HCT116 (cell line): ENCODE measurements around the gene OR5H2. TPM values are rescaled to one million over a fixed set of nuclear protein-coding genes. Genes with fewer than 3 reads are reported as not detected.

Experiments
- ATAC-seq: fragments of 200-7000 bp; cut with Tn5 transposase; 2 replicates; pipeline ENCODE4 v1.9.1; 2020; ENCODE audit warnings: mild to moderate bottlenecking, moderate library complexity
- BruUV-seq: library from RNA; stranded (reverse); fragments of 400-500 nt; replicated peaks from 2 replicates; lab custom pipeline; 2021; lab: Mats Ljungman, UMichigan
- CTCF ChIA-PET: fragments of 300-600 bp; sonication (Branson Sonifier 250); formaldehyde crosslinking; loops from one replicate; lab custom pipeline; 2021; ENCODE audit warnings: antibody characterized with exemption; lab: Charles Lee
- POLR2A ChIA-PET: fragments of 300-600, 350-600 bp; sonication (Branson Sonifier 250); formaldehyde crosslinking; loops from one replicate; lab custom pipeline; 2021; ENCODE audit warnings: antibody characterized with exemption; lab: Charles Lee
- RAD21 ChIA-PET, 2 experiments: fragments of 300-600 bp; sonication (Branson Sonifier 250); formaldehyde crosslinking; loops; one replicate each; lab custom pipeline; 2023; ENCODE audit warnings: low total read pairs in 2 of 2; ENCODE audit not compliant: uncharacterized antibody in 2 of 2, unreplicated experiment in 2 of 2, low non-redundant PET in 1 of 2; lab: Charles Lee
- DNase-seq: peaks from one replicate; pipeline ENCODE4 v3.0.0-alpha.2; 2010; ENCODE audit warnings: low read depth, low spot score
- H2AFZ ChIP-seq: fragments of 200-600 bp; shearing (Covaris generic), sonication (generic); 2 replicates; pipeline ENCODE4 v1.6.1; 2017; ENCODE audit warnings: low read depth, mixed run types, mixed read lengths, antibody characterized with exemption, low read length; ENCODE audit not compliant: poor library complexity, severe bottlenecking
- H3K27ac ChIP-seq: 2 replicates; pipeline ENCODE4 v1.5.1; 2012; ENCODE audit warnings: low read depth, low read length
- H3K27me3 ChIP-seq: fragments of 200-600 bp; sonication (generic); 2 replicates; pipeline ENCODE4 v1.6.1; 2016; ENCODE audit warnings: mixed run types, low read length, mixed read lengths; ENCODE audit not compliant: insufficient read depth
- H3K36me3 ChIP-seq, 2 experiments: fragments of 200-500 bp in 1 of 2; fragments of 200-600 bp in 1 of 2; sonication (Bioruptor generic) in 1 of 2; sonication (generic) in 1 of 2; 2 replicates each; pipeline versions ENCODE4 v1.5.1 to v1.6.1; 2014 to 2016; ENCODE audit warnings: low read length in 2 of 2, inconsistent platforms in 1 of 2, mixed read lengths in 1 of 2, mixed run types in 1 of 2; ENCODE audit not compliant: insufficient read depth in 2 of 2, control insufficient read depth in 1 of 2
- H3K4me1 ChIP-seq, 2 experiments: fragments of 200-600 bp in 1 of 2; sonication (generic) in 1 of 2; 2 replicates each; pipeline versions ENCODE4 v1.5.1 to v1.6.1; 2012 to 2017; ENCODE audit warnings: low read length in 2 of 2, inconsistent platforms in 1 of 2, mild to moderate bottlenecking in 1 of 2, mixed read lengths in 1 of 2, mixed run types in 1 of 2, moderate library complexity in 1 of 2; ENCODE audit not compliant: insufficient read depth in 2 of 2, control insufficient read depth in 1 of 2
- H3K4me2 ChIP-seq: fragments of 200-600 bp; sonication (generic); 2 replicates; pipeline ENCODE4 v1.6.1; 2017; ENCODE audit warnings: mixed run types, low read length, mixed read lengths
- H3K4me3 ChIP-seq, 2 experiments: fragments of 200-600 bp in 1 of 2; sonication (generic) in 1 of 2; replicated peaks in 1 of 2; 2 replicates each; pipeline ENCODE4 v1.5.1; 2011 to 2016; ENCODE audit warnings: low read length in 2 of 2, control low read depth in 1 of 2, low read depth in 1 of 2, mild to moderate bottlenecking in 1 of 2, mixed read lengths in 1 of 2, mixed run types in 1 of 2
- H3K79me2 ChIP-seq: fragments of 200-600 bp; sonication (generic); 2 replicates; pipeline ENCODE4 v1.6.1; 2017; ENCODE audit warnings: mild to moderate bottlenecking, mixed run types, low read length, moderate library complexity, mixed read lengths; ENCODE audit not compliant: insufficient read depth
- H3K9ac ChIP-seq: fragments of 200-600 bp; sonication (generic); 2 replicates; pipeline ENCODE4 v1.6.1; 2016; ENCODE audit warnings: low read length, mixed read lengths
- H3K9me2 ChIP-seq: fragments of 200-600 bp; sonication (generic), shearing (Covaris generic); 2 replicates; pipeline ENCODE4 v1.6.1; 2017; ENCODE audit warnings: mixed run types, mild to moderate bottlenecking, moderate library complexity; ENCODE audit not compliant: insufficient read depth
- H3K9me3 ChIP-seq, 2 experiments: fragments of 200-500 bp in 1 of 2; fragments of 200-600 bp in 1 of 2; sonication (Bioruptor generic) in 1 of 2; sonication (generic) in 1 of 2; 2 replicates each; pipeline ENCODE4 v1.6.1; 2014 to 2017; ENCODE audit warnings: low read length in 2 of 2, mixed read lengths in 2 of 2, inconsistent platforms in 1 of 2, low read depth in 1 of 2, mild to moderate bottlenecking in 1 of 2, mixed run types in 1 of 2, moderate library complexity in 1 of 2; ENCODE audit not compliant: control insufficient read depth in 1 of 2, insufficient read depth in 1 of 2
- H4K20me1 ChIP-seq: fragments of 200-600 bp; sonication (generic), shearing (Covaris generic); 2 replicates; pipeline ENCODE4 v1.6.1; 2017; ENCODE audit warnings: mixed run types, mild to moderate bottlenecking, moderate library complexity; ENCODE audit not compliant: insufficient read depth
- ATF3 ChIP-seq: IDR thresholded peaks from 2 replicates; pipeline ENCODE4 v1.6.1; 2012
- CEBPB ChIP-seq: IDR thresholded peaks from 2 replicates; pipeline ENCODE4 v1.6.1; 2012; ENCODE audit warnings: low read depth
- EGR1 ChIP-seq: IDR thresholded peaks from 2 replicates; pipeline ENCODE4 v1.6.1; 2012; ENCODE audit warnings: low read depth
- ELF1 ChIP-seq: IDR thresholded peaks from 2 replicates; pipeline ENCODE4 v1.6.1; 2012; ENCODE audit warnings: low read depth, borderline replicate concordance
- EZH2 ChIP-seq: fragments of 200-600 bp; sonication (generic); IDR thresholded peaks from 2 replicates; pipeline ENCODE4 v1.6.1; 2017; ENCODE audit warnings: antibody characterized with exemption, mixed run types
- EZH2phosphoT487 ChIP-seq: fragments of 200-600 bp; IDR thresholded peaks from 2 replicates; pipeline ENCODE4 v1.6.1; 2018; ENCODE audit warnings: antibody characterized with exemption, borderline replicate concordance
- FOSL1 ChIP-seq: IDR thresholded peaks from 2 replicates; pipeline ENCODE4 v1.6.1; 2012; ENCODE audit warnings: low read depth
- JUND ChIP-seq: IDR thresholded peaks from 2 replicates; pipeline ENCODE4 v1.6.1; 2012
- MAX ChIP-seq: IDR thresholded peaks from 2 replicates; pipeline ENCODE4 v1.6.1; 2012
- POLR2A ChIP-seq: IDR thresholded peaks from 2 replicates; pipeline ENCODE4 v1.7.0; 2011; ENCODE audit warnings: borderline replicate concordance; ENCODE audit not compliant: insufficient read depth, insufficient read length; ENCODE audit errors: extremely low read depth
- POLR2AphosphoS5 ChIP-seq: IDR thresholded peaks from 2 replicates; pipeline ENCODE4 v1.6.1; 2011; ENCODE audit warnings: mild to moderate bottlenecking, low read depth, low read length, moderate library complexity
- RAD21 ChIP-seq: IDR thresholded peaks from 2 replicates; pipeline ENCODE4 v1.6.1; 2012; ENCODE audit warnings: low read depth, mild to moderate bottlenecking
- REST ChIP-seq: IDR thresholded peaks from 2 replicates; pipeline ENCODE4 v1.6.1; 2012; ENCODE audit warnings: low read depth
- SIN3A ChIP-seq: IDR thresholded peaks from 2 replicates; pipeline ENCODE4 v1.6.1; 2012; ENCODE audit warnings: low read depth
- SP1 ChIP-seq: IDR thresholded peaks from 2 replicates; pipeline ENCODE4 v1.6.1; 2012; ENCODE audit warnings: low read depth
- SRF ChIP-seq: IDR thresholded peaks from 2 replicates; pipeline ENCODE4 v1.6.1; 2012; ENCODE audit warnings: low read depth
- TCF7L2 ChIP-seq: IDR thresholded peaks from 2 replicates; pipeline ENCODE4 v1.7.0; 2011; ENCODE audit warnings: borderline replicate concordance, inconsistent platforms; ENCODE audit not compliant: insufficient read depth, insufficient read length; ENCODE audit errors: extremely low read depth
- YY1 ChIP-seq: IDR thresholded peaks from 2 replicates; pipeline ENCODE4 v1.6.1; 2011; ENCODE audit warnings: low read length, low read depth, moderate library complexity, mild to moderate bottlenecking; ENCODE audit not compliant: insufficient replicate concordance; ENCODE audit errors: extremely low read depth
- ZNF274 ChIP-seq: fragments of 200-500 bp; sonication (Bioruptor generic); IDR thresholded peaks from 2 replicates; pipeline ENCODE4 v1.6.1; 2014; ENCODE audit warnings: mild to moderate bottlenecking, low read depth, low read length, inconsistent platforms
- intact Hi-C: fragments of 100-400 bp; cut with micrococcal nuclease; formaldehyde crosslinking; loops from 2 replicates; pipeline ENCODE4 v1.10.0; 2022
- total RNA-seq: library from RNA; stranded (reverse); gene quantifications from one replicate; pipeline ENCODE4 v1.2.1, GENCODE V29; 2021; ENCODE audit not compliant: unreplicated experiment

The OR5H2 gene
- total RNA-seq, 1 experiment from 2014 or later: not detected

- ChIA-PET RAD21 (no interaction called here), CTCF (no interaction called here), POLR2A (no interaction called here)
- Histone ChIP-seq H3K9ac (no peak overlapping the region), H3K27ac (no peak overlapping the region), H3K4me2 (no peak overlapping the region), H4K20me1 (no peaks in the 10 kb centered on the region), H2AFZ (no peak overlapping the region), H3K9me2 (no peaks in the 10 kb centered on the region), H3K4me3 (no peak overlapping the region), H3K27me3 (no peaks in the 10 kb centered on the region), H3K4me1 (no peaks in the 10 kb centered on the region), H3K79me2 (no peaks in the 10 kb centered on the region), H3K36me3 (no peaks in the 10 kb centered on the region), H3K9me3 (no peaks in the 10 kb centered on the region)
- no peak for TF ChIP-seq SP1
- TF ChIP-seq JUND: no peak
- no TSS peak for BruUV-seq
- intact Hi-C loops: no loop called here
- DNase-seq (no peak), ATAC-seq (no peak)
Observed at GRCh38 chr3:98291332-98291957, 9.1 kb downstream of the OR5H2 start.

GRCh38 chr3:98322101-98322500 lies 39.8 kb downstream of the OR5H2 start:
- no peak overlapping the region for H3K4me3 ChIP-seq
- H3K27me3 ChIP-seq: no peaks in the 10 kb centered on the region
- DNase-seq (no peak), ATAC-seq (no peak)
- TF ChIP-seq EZH2phosphoT487: no peak
- TF ChIP-seq ATF3: no peak
- no peak for TF ChIP-seq RAD21
- TF ChIP-seq EZH2: no peak
- TF ChIP-seq ELF1: no peak
- no peak for TF ChIP-seq SRF
- no peak for TF ChIP-seq ZNF274
- no peak for TF ChIP-seq POLR2AphosphoS5
- TF ChIP-seq TCF7L2: no peak
- no peak for TF ChIP-seq SIN3A
- no peak for TF ChIP-seq FOSL1
- TF ChIP-seq MAX: no peak
- TF ChIP-seq YY1: no peak
- TF ChIP-seq JUND: no peak
- no peak for TF ChIP-seq POLR2A
- TF ChIP-seq REST: no peak
- TF ChIP-seq CEBPB: no peak
- no peak for TF ChIP-seq EGR1
- RAD21 ChIA-PET: no interaction called here
- intact Hi-C loops: loop anchor here (10.0 kb wide), 1 partner anchor 493 kb away; no protein-coding TSS in a partner anchor
- no peak overlapping the region for H3K27ac ChIP-seq
- H3K79me2 ChIP-seq: no peaks in the 10 kb centered on the region
- no peaks in the 10 kb centered on the region for H3K9me3 ChIP-seq
- H3K36me3 ChIP-seq: no peaks in the 10 kb centered on the region
- no peak overlapping the region for H3K4me2 ChIP-seq
- H2AFZ ChIP-seq: no peak overlapping the region
- H3K9ac ChIP-seq: no peak overlapping the region
- POLR2A ChIA-PET: no interaction called here
- H4K20me1 ChIP-seq: no peaks in the 10 kb centered on the region
- H3K4me1 ChIP-seq: no peaks in the 10 kb centered on the region
- H3K9me2 ChIP-seq: no peaks in the 10 kb centered on the region
- CTCF ChIA-PET: no interaction called here
- no TSS peak for BruUV-seq
